ENCODE data around the gene HACD2. TPM values are rescaled to one million over a fixed set of nuclear protein-coding genes. Genes with fewer than 3 reads are reported as not detected.

Gene HACD2
- total RNA-seq, 3 donors from 2014 or later: 40.9 to 65.0 (median 52.7) TPM

DNA sequence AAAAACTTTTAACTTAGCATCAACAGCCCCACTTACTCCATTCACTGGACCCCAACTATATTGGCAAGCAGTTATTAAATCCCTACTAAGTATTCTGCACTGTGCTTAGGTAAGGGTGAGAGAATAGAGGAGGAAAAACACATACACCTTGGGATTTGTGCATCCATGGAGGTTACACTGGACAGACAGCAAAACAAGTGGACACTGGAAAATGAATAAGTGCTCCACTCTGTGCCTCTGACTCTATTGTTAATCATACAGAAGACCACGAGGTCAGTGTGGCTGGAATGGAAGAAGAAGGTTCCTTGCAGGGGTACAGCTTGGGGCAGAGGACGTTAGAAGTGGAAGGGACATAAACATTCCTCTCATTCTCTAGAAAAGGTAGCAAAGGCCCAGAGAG is 139.2 kb downstream of the HACD2 start:
- H3K4me1 ChIP-seq (ENCODE audit: low read depth): peaks cover 12% of the 10 kb centered on the region
- DNase-seq: no peak
- no peaks in the 10 kb centered on the region for H3K36me3 ChIP-seq (ENCODE audit: low read depth)
- H3K9me3 ChIP-seq: no peaks in the 10 kb centered on the region
- no peak overlapping the region for H3K4me3 ChIP-seq
- intact Hi-C loops (cut with DNase I, micrococcal nuclease): no loop called here
- ATAC-seq: no peak
- TF ChIP-seq, protein P1, sequence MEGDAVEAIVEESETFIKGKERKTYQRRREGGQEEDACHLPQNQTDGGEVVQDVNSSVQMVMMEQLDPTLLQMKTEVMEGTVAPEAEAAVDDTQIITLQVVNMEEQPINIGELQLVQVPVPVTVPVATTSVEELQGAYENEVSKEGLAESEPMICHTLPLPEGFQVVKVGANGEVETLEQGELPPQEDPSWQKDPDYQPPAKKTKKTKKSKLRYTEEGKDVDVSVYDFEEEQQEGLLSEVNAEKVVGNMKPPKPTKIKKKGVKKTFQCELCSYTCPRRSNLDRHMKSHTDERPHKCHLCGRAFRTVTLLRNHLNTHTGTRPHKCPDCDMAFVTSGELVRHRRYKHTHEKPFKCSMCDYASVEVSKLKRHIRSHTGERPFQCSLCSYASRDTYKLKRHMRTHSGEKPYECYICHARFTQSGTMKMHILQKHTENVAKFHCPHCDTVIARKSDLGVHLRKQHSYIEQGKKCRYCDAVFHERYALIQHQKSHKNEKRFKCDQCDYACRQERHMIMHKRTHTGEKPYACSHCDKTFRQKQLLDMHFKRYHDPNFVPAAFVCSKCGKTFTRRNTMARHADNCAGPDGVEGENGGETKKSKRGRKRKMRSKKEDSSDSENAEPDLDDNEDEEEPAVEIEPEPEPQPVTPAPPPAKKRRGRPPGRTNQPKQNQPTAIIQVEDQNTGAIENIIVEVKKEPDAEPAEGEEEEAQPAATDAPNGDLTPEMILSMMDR (IDR thresholded peaks at IDR 0.05): no peak

DNA sequence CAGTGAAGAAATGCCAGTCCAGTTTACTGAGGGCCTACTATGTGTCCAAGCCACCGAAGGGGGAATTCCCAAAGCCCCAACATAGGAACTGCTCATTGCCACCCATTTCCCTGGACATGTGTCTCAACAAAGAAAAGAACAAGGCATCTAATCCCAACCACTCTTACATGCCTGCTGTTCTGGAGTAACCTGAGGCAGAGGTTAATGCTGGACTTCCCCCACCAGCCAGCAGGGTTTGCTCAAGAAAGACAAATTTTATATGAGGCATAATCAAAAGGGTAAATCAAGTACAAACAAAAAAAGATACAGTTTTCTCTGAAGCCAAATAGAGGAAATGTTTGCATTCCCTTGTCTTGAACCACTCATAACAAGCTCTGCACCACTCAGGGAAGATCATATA is 140.1 kb downstream of the HACD2 start:
- Histone ChIP-seq H3K4me1 (ENCODE audit: low read depth) (peaks cover 8% of the 10 kb centered on the region), H3K4me3 (no peak overlapping the region), H3K36me3 (ENCODE audit: low read depth) (no peaks in the 10 kb centered on the region), H3K9me3 (no peaks in the 10 kb centered on the region)
- intact Hi-C loops (cut with DNase I, micrococcal nuclease): no loop called here
- DNase-seq (no peak), ATAC-seq (no peak)
- TF ChIP-seq, protein P1 (IDR thresholded peaks at IDR 0.05): no peak

DNA sequence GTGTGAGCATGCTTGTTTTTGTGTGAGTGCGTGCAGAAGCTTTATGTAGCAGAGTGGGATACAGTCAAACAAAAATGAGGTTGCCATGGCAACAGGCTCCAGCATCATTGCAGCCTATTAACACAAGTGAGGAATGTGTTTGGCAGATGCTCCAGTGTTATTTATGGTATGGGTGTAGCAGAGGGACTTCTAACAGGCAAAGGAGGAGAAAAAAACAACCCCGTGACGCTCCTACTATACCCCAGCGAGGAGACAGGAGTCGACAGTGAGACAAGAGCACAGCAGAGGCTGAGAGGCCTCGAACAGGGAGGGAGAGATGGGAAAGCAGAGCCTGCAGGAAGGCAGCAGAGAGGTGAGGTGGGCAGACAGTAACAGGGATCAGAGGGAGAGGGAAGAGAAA is 140.8 kb downstream of the HACD2 start:
- Histone ChIP-seq H3K36me3 (ENCODE audit: low read depth) (no peaks in the 10 kb centered on the region), H3K4me3 (no peak overlapping the region), H3K9me3 (no peaks in the 10 kb centered on the region), H3K4me1 (ENCODE audit: low read depth) (peaks cover 7% of the 10 kb centered on the region)
- no peak for DNase-seq
- intact Hi-C loops (cut with DNase I, micrococcal nuclease): no loop called here
- TF ChIP-seq, protein P1 (IDR thresholded peaks at IDR 0.05): no peak
- no peak for ATAC-seq

DNA sequence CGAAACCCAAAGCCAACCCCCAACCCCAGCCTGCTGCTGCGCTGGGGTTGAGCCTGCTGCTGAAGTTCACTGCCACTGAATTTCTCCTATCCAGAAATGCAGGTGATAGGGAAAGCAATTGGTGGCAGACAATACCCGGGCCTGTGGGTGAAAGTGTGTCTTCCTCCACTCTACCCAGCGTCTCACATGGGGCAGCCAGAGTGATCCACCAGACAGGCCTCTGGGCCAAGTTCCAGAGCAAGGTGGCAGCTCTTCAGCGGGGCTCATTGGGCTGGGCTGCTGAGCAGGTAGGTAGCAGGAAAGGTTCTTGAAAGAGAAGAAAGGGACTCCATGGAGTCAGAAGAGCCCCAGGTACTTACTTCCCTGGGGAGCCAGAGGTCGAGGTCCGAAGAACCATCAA is 141.9 kb downstream of the HACD2 start:
- intact Hi-C loops (cut with DNase I, micrococcal nuclease): no loop called here
- Histone ChIP-seq H3K9me3 (no peaks in the 10 kb centered on the region), H3K36me3 (ENCODE audit: low read depth) (no peaks in the 10 kb centered on the region), H3K4me3 (no peak overlapping the region), H3K4me1 (ENCODE audit: low read depth) (no peaks in the 10 kb centered on the region)
- ATAC-seq (no peak), DNase-seq (no peak)
- TF ChIP-seq, protein P1 (IDR thresholded peaks at IDR 0.05): no peak

DNA sequence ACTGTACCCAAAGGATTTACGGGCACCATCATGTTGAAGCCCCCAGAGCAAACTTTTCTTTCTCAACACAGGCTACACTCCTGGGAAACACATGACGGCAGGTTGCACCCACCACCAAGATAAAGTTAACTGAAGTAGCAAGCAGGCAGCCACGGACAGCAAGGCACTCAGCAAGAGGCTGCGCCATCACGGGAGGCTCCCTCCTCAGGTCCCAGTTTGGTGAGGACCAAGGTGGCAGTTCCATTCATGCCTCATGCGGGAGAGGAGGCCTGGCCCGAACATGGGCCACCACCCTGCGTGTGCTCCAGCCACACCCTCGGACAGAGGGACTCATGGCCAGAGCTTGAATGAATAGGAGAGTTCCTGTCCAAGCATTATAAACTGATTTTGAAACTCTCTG is 142.7 kb downstream of the HACD2 start:
- Histone ChIP-seq H3K4me1 (ENCODE audit: low read depth) (no peaks in the 10 kb centered on the region), H3K4me3 (no peak overlapping the region), H3K9me3 (no peaks in the 10 kb centered on the region), H3K36me3 (ENCODE audit: low read depth) (no peaks in the 10 kb centered on the region)
- DNase-seq: no peak
- ATAC-seq: no peak
- intact Hi-C loops (cut with DNase I, micrococcal nuclease): no loop called here
- TF ChIP-seq, protein P1 (IDR thresholded peaks at IDR 0.05): no peak

Other genes with a start within 250 kb of the HACD2 start
- 10 to 100 TPM in 2 of 3 donors, 1 to 10 TPM in 1; 7.8 to 72.6 (median 12.6) TPM for gene ADCY5, start 136.0 kb downstream of the HACD2 start, total RNA-seq

All from mucosa of descending colon (tissue), 3 donors.